ENCODE measurements around the gene CDC42EP5. TPM values are rescaled to one million over a fixed set of nuclear protein-coding genes. Genes with fewer than 3 reads are reported as not detected.
A peak's percentile ranks its signal among the peaks of the same experiment; 100 is the strongest.

The CDC42EP5 gene
- total RNA-seq, 6 donors from 2014 or later, result 11.1 to 40.4 (median 20.6) TPM

- 69 to 86% methylated on average over 15 to 20 of the region's 20 CpGs for WGBS, 2 donors
- peaks cover 5 to 9% (median 8%) of the 10 kb centered on the region in 4 donors for H3K4me1 ChIP-seq
- ATAC-seq (ENCODE audit: low FRiP score in 2 of 2), result no peak
- H3K27me3 ChIP-seq, result peaks cover 1 to 20% (median 13%) of the 10 kb centered on the region in 4 donors
- no peak overlapping the region for H3K27ac ChIP-seq
- H3K9me3 ChIP-seq, result no peaks in the 10 kb centered on the region
- peak in 1 of 2 donors; percentile 70 for DNase-seq
- H3K36me3 ChIP-seq, result no peaks in the 10 kb centered on the region
- no peak overlapping the region for H3K4me3 ChIP-seq
- no peak for TF ChIP-seq POLR2AphosphoS5 (IDR thresholded peaks at IDR 0.05)
- no peak for TF ChIP-seq CTCF (IDR thresholded peaks at IDR 0.05)
- TF ChIP-seq EP300 (IDR thresholded peaks at IDR 0.05), result no peak
Measured at GRCh38 chr19:54422136-54422535, 51.0 kb downstream of the CDC42EP5 start.

GRCh38 chr19:54421521-54421920 lies 51.6 kb downstream of the CDC42EP5 start:
- TF ChIP-seq EP300 (IDR thresholded peaks at IDR 0.05) (no peak), CTCF (IDR thresholded peaks at IDR 0.05) (no peak), POLR2AphosphoS5 (IDR thresholded peaks at IDR 0.05) (no peak), POLR2A (IDR thresholded peaks at IDR 0.05) (no peak)
- no peaks in the 10 kb centered on the region for H3K36me3 ChIP-seq
- H3K4me1 ChIP-seq, result peaks cover 5 to 9% (median 8%) of the 10 kb centered on the region in 4 donors
- H3K27ac ChIP-seq, result no peak overlapping the region
- WGBS, 2 donors, result 76 to 86% methylated on average over 6 to 7 of the region's 7 CpGs
- H3K9me3 ChIP-seq, result no peaks in the 10 kb centered on the region
- peaks cover 1 to 26% (median 16%) of the 10 kb centered on the region in 4 donors for H3K27me3 ChIP-seq
- no peak overlapping the region for H3K4me3 ChIP-seq
- no peak for DNase-seq
- ATAC-seq (ENCODE audit: low FRiP score in 2 of 2), result no peak

- DNase-seq, result no peak
- no peaks in the 10 kb centered on the region for H3K36me3 ChIP-seq
- ATAC-seq (ENCODE audit: low FRiP score in 2 of 2), result no peak
- TF ChIP-seq CTCF (IDR thresholded peaks at IDR 0.05) (no peak), POLR2AphosphoS5 (IDR thresholded peaks at IDR 0.05) (no peak), POLR2A (IDR thresholded peaks at IDR 0.05) (no peak), EP300 (IDR thresholded peaks at IDR 0.05) (no peak)
- no peak overlapping the region for H3K4me3 ChIP-seq
- 38 to 56% methylated on average over 3 to 9 of the region's 9 CpGs for WGBS, 2 donors
- H3K4me1 ChIP-seq, result peaks cover 5 to 9% (median 8%) of the 10 kb centered on the region in 4 donors
- H3K27me3 ChIP-seq, result peaks cover 1 to 29% (median 17%) of the 10 kb centered on the region in 4 donors
- no peaks in the 10 kb centered on the region for H3K9me3 ChIP-seq
- no peak overlapping the region for H3K27ac ChIP-seq
Measured at GRCh38 chr19:54421169-54421516, 52.0 kb downstream of the CDC42EP5 start.

GRCh38 chr19:54420383-54421168 lies 52.5 kb downstream of the CDC42EP5 start:
- Histone ChIP-seq H3K9me3 (no peaks in the 10 kb centered on the region), H3K36me3 (no peaks in the 10 kb centered on the region), H3K27me3 (peaks cover 1 to 35% (median 20%) of the 10 kb centered on the region in 4 donors), H3K27ac (no peak overlapping the region), H3K4me3 (no peak overlapping the region), H3K4me1 (peaks cover 5 to 9% (median 9%) of the 10 kb centered on the region in 4 donors)
- no peak for TF ChIP-seq CTCF (IDR thresholded peaks at IDR 0.05)
- no peak for TF ChIP-seq POLR2AphosphoS5 (IDR thresholded peaks at IDR 0.05)
- TF ChIP-seq EP300 (IDR thresholded peaks at IDR 0.05), result no peak
- no peak for TF ChIP-seq POLR2A (IDR thresholded peaks at IDR 0.05)
- DNase-seq (peak in 1 of 2 donors; percentile 56), ATAC-seq (ENCODE audit: low FRiP score in 2 of 2) (no peak)
- 20 to 35% methylated on average over 6 to 24 of the region's 37 CpGs for WGBS, 2 donors

GRCh38 chr19:54420068-54420382 lies 53.1 kb downstream of the CDC42EP5 start:
- H3K36me3 ChIP-seq, result no peaks in the 10 kb centered on the region
- no peak for TF ChIP-seq EP300 (IDR thresholded peaks at IDR 0.05)
- TF ChIP-seq POLR2A (IDR thresholded peaks at IDR 0.05), result no peak
- no peak for TF ChIP-seq POLR2AphosphoS5 (IDR thresholded peaks at IDR 0.05)
- no peak for TF ChIP-seq CTCF (IDR thresholded peaks at IDR 0.05)
- H3K4me3 ChIP-seq, result no peak overlapping the region
- H3K27me3 ChIP-seq, result peaks cover 1 to 40% (median 23%) of the 10 kb centered on the region in 4 donors
- no peak overlapping the region for H3K27ac ChIP-seq
- H3K4me1 ChIP-seq, result peaks cover 5 to 14% (median 9%) of the 10 kb centered on the region in 4 donors
- no peak for DNase-seq
- ATAC-seq (ENCODE audit: low FRiP score in 2 of 2), result no peak
- H3K9me3 ChIP-seq, result no peaks in the 10 kb centered on the region
- 45 to 80% methylated on average over 1 to 6 of the region's 10 CpGs for WGBS, 2 donors

All from upper lobe of left lung (tissue), 6 donors.